GM18870 (cell line): ENCODE results near the gene DCLRE1A.
"Not testable (repeated sequence)": the region's sequence is repeated elsewhere in the genome, so short reads cannot be mapped to it uniquely, and the experiment has no call there.

Experiments used
- ATAC-seq: cut with Tn5 transposase; IDR thresholded peaks from one replicate; pipeline ENCODE4 v1.9.1; 2021; ENCODE audit warnings: moderate library complexity; ENCODE audit not compliant: unreplicated experiment

The DCLRE1A gene

DNA sequence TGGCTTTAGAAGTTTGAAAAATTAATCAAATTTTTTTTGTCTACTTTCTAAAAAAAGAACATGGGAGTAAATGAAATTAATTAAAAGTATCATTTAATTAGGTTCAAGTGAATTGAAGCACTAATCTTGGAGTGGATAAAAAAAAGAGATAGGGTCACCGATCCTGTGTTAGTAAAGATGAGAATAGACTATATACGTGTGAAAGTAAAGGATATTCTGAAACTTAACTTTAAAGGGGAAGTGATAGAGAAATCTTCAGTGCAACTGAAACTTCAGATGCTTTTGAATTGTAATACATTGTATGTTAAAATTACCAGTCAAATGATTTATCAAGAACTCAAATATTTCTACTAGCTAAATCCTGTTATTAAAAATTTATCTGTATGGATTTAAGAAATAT lies 5.4 kb upstream of the DCLRE1A start:
- ATAC-seq: no peak

- ATAC-seq: no peak
Measured at GRCh38 chr10:113858541-113858940, 4.7 kb upstream of the DCLRE1A start.

DNA sequence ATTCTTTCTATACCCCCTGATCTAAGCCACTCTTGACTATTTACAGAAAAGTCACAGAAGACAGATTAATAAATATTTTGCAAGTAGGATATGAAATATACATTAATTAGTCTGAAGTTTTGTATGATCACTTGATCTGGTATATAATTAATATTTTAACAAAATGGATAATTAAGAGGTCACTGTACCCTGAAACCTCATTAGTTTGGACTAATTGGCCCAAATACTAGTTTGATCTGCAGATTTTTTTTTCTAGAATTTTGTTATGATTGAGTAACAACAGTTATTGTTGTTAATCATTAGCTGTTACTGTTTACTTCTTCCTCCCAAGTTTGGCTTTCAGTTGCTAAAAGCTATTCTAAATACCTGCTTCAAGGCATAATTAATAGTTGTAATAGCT lies 3.3 kb upstream of the DCLRE1A start:
- no peak for ATAC-seq

GRCh38 chr10:113856563-113856962 lies 2.7 kb upstream of the DCLRE1A start:
- no peak for ATAC-seq

DNA sequence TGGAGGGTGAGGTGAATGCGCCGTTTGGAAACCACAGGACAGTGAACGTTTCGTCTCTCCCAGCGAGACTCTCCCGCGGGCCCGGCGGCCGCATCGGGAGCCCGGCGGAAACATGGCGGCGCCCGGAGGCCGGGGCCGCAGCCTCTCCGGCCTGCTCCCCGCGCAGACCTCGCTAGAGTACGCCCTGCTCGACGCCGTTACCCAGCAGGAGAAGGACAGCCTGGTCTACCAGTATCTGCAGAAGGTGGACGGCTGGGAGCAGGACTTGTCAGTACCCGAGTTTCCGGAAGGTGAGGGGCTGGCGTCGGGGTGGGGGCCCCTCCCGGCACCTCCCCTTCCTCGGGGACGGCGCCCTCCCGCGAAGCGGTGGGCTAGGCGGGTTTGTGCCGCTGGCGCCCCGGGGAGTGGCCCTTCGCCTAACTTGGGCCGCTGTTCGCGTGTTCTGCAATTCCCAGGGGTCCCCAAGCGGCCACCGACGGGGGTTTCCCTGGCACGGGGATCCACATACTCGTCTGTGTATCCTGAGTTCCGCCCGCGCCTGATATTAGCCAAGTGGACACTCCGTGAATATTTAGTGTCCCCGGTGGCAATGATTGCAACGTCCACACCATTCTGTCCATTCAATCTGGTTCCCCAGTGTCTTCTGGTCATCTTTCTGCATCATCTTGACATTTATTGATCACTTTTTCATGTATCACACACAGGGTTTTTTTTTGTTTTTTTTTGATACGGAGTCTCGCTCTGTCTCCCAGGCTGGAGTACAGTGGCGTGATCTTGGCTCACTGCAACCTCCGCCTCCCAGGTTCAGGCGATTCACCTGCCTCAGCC lies 1.1 kb upstream of the DCLRE1A start:
- ATAC-seq: peak; percentile 22

GRCh38 chr10:113853578-113854012 lies 287 bp downstream of the DCLRE1A start:
- ATAC-seq: no peak

DNA sequence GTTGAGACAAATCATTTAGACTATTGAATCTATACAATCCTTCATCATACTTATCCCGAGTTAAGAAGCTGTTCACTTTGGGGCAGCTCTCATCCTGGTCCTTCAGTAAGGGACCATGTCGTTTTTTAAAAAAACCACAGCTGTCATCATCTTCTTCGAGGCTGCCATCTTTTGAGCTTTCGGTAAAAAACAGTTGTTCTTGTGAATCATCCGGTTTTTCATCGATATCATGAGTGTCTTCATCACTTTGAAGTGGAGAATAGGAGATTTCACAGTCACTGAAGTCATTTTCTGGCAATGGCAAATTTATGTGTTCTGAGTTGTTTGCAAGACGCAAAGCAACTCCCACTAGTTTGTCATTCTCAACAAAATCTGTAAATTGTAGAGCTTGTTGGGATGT lies 3.9 kb downstream of the DCLRE1A start:
- no peak for ATAC-seq

DNA sequence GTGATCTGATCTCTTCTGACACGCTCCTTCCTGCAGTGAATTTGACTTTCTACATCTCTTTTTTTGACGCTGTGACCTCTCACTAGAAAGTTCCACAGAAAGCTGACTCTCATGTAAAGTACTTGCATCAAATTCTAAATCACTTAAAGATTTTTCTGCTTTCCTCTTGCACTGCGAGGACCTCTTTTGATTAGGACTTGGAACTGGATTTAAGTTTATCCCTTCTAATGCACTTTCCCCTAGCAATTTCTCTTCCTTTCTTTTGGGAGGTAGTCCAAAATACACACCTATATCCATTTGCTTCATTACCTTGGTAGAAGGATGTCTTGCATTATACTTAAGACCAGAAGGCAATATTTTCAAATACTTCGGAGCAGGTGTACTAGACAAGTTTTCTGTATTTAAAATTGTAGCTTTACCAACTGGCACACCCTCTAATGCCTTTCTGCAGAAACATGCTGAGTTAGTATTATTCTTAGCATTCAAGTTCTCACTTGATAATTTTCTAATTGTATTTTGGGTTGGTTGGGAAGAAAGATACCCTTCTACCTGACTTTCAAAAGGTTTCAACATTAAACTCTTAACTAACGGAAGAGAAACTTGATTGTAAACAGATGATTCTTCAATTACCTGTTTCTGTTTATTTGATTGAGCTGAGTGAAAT lies 4.6 kb downstream of the DCLRE1A start:
- no peak for ATAC-seq

- ATAC-seq: no peak
Measured at GRCh38 chr10:113846036-113846435, 7.8 kb downstream of the DCLRE1A start.

DNA sequence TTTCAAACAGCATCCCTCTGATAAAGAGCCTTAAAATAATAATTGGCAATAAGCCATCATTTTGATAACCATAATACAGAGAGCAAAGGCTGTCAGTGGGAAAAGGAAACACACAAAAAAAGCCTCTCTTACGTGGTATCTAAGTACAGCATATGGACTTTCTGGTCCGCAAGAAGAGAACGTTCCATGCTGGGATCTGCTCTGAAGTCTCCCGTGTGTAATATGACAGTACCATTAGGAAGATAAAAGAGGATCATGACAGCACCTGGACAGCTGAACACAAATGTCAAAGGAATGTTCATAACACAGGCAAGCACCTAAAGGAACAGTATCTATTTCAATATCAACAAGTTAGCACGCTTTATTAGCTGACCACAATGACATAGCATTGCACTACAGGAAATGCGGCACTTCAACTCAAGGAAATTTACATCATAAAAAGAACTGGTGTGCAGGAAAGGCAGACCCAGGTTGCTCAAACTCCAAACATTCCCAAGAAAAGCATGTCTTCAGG lies 9.9 kb downstream of the DCLRE1A start:
- no peak for ATAC-seq

- ATAC-seq: no peak
Measured at GRCh38 chr10:113842171-113842570, 11.7 kb downstream of the DCLRE1A start.

DNA sequence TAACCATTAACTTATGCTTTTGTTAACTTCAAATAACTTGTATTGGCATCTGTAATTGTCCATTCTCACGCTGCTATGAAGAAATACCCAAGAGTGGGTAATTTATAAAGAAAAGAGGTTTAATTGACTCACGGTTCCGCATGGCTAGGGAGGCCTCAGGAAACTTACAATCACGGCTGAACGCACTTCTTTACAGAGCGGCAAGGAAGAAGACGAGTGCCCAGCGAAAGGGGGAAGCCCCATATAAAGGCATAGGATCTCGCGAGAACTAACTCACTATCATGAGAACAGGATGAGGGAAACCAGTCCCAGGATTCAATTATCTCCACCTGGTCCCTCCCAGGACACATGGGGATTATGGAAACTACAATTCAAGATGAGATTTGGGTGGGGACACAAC lies 25.3 kb downstream of the DCLRE1A start:
- not testable (repeated sequence) for ATAC-seq

DNA sequence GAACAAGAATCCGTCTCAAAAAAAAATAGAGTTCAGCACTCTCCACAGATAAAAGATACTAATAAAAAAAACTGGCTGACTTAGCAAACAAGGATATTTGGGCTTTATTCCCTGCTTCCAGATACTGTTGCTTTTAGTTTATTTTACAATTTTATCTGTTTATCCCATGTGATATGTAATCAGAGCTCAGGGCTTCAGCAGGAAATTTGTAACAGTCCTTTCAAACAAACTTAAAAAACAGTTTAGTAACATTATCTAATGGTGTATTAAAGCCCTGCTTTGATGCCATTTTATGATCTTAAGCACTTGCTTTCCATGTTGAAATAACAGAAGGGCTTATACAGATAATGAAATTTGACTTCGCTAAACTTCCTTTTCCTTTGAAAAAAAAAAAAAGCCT lies 28.1 kb downstream of the DCLRE1A start:
- ATAC-seq: no peak

DNA sequence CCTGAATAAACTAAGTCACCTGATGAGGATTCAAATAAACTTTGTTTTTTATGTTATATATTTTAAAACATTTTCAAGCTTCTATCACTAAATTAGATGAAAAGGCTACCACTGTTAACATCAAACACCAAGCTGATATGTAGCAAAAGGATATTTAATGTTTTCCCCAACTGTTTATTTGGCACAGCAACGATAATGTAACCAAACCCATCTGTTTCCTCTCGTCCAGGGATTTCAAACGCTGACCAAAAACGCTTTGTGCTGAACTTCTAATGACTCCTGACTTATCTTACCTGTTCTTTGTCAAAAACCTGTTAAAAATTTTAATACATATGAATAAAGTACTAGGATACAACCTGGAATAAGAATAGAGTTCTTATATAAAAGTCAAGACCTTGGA lies 30.5 kb downstream of the DCLRE1A start:
- no peak for ATAC-seq

DNA sequence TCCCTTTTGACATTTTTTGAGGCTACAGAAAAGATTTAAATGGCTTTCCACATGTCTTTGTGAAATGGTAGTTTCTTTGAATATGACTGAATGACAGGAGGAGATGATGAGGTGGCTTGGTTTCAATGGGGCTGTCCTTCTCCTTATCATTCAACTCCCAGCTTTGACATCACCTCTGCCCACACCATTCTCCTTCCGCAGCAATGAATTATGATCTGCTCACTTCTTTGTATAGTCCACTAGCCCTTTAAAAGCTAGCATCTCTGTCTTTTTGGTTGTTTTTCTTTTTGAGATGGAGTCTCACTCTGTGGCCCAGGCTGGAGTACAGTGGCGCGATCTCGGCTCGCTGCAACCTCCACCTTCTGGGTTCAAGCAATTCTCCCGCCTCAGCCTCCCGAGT lies 31.7 kb downstream of the DCLRE1A start:
- ATAC-seq: no peak

- not testable (repeated sequence) for ATAC-seq
Measured at GRCh38 chr10:113821306-113821705, 32.6 kb downstream of the DCLRE1A start.

DNA sequence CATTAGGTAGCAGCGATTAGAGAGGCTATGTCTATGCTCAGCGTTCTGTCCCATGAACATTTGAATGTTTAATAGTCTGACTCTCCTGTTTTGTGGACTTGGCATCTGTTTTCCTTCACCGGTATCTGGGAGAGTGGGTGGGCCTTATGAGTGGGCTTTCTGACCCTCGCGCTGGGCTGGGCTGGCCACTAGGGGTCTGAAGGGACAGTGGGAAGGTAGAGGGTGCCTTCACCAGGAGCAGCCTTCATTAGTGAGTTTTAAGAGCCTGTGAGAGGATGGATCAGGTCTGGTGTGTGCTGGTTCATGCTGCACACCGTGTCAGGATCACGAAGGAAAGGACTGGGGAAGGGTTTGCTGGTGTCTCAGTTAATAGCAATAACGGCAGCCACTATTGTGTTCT lies 33.4 kb downstream of the DCLRE1A start:
- no peak for ATAC-seq

GRCh38 chr10:113819989-113820388 lies 33.9 kb downstream of the DCLRE1A start:
- no peak for ATAC-seq

DNA sequence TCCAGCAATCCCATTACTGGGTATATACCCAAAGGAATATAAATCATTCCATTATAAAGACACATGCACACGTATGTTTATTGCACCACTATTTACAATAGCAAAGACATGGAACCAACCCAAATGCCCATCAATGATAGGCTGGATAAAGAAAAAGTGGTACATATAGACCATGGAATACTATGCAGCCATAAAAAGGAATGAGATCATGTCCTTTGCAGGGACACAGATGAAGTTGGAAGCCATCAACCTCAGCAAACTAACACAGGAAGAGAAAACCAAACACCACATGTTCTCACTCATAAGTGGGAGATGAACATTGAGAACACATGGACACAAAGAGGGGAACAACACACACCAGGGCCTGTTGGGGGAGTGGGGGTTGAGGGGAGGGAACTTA lies 39.2 kb downstream of the DCLRE1A start:
- ATAC-seq: not testable (repeated sequence)

- no peak for ATAC-seq
Measured at GRCh38 chr10:113808168-113808567, 45.7 kb downstream of the DCLRE1A start.

- ATAC-seq: no peak
Measured at GRCh38 chr10:113806503-113806902, 47.4 kb downstream of the DCLRE1A start.

GRCh38 chr10:113802997-113803396 lies 50.9 kb downstream of the DCLRE1A start:
- ATAC-seq: no peak
